ENCODE results near the gene GSTO1.

The GSTO1 gene

GRCh38 chr10:104254493-104255310 lies at the start of gene GSTO1:
Gene GSTO1 (plus strand): TSS chr10:104254892. CDS start chr10:104254929, 37 bp downstream.
- TF ChIP-seq CTCF (conservative IDR thresholded peaks at IDR 0.05) = 0 out of 2 replicates have a peak, but pooled peaks have one; percentile 6
- H3K27ac ChIP-seq = peak within 1 kb of the TSS; percentile 96

GRCh38 chr10:104208730-104209129 lies 46.0 kb upstream of the GSTO1 start:
- H3K27ac ChIP-seq = no peak overlapping the region
- no peak for TF ChIP-seq CTCF (conservative IDR thresholded peaks at IDR 0.05)

GRCh38 chr10:104209575-104210198 lies 45.0 kb upstream of the GSTO1 start:
- no peak overlapping the region for H3K27ac ChIP-seq
- TF ChIP-seq CTCF (conservative IDR thresholded peaks at IDR 0.05) = peak; percentile 80

GRCh38 chr10:104216631-104217030 lies 38.1 kb upstream of the GSTO1 start:
- no peak overlapping the region for H3K27ac ChIP-seq

GRCh38 chr10:104218751-104219150 lies 35.9 kb upstream of the GSTO1 start:
- H3K27ac ChIP-seq = no peak overlapping the region
- no peak for TF ChIP-seq CTCF (conservative IDR thresholded peaks at IDR 0.05)

More at GRCh38 chr10:104216631-104217030, 38.1 kb upstream of the GSTO1 start:
- TF ChIP-seq CTCF (conservative IDR thresholded peaks at IDR 0.05) = no peak

GRCh38 chr10:104220522-104220921 lies 34.2 kb upstream of the GSTO1 start:
- no peak overlapping the region for H3K27ac ChIP-seq
- TF ChIP-seq CTCF (conservative IDR thresholded peaks at IDR 0.05) = no peak

- no peak for TF ChIP-seq CTCF (conservative IDR thresholded peaks at IDR 0.05)
These were observed 31.4 kb upstream of the GSTO1 start for GRCh38 chr10:104223304-104223703.

More at GRCh38 chr10:104223304-104223703, 31.4 kb upstream of the GSTO1 start:
- H3K27ac ChIP-seq = no peak overlapping the region

Measured in VCaP (cell line).